HL-60 (cell line): ENCODE data around the gene QRSL1.

Experiments used
- CTCF ChIP-seq: IDR thresholded peaks from one replicate; pipeline ENCODE4 v1.5.1; 2011; ENCODE audit warnings: low read length, control low read depth, inconsistent platforms; ENCODE audit not compliant: insufficient read depth
- GABPA ChIP-seq: IDR thresholded peaks from 2 replicates; pipeline ENCODE4 v1.6.1; 2012; ENCODE audit warnings: low read depth
- POLR2AphosphoS5 ChIP-seq: IDR thresholded peaks from 2 replicates; pipeline ENCODE4 v1.6.1; 2012; ENCODE audit warnings: low read depth
- REST ChIP-seq: IDR thresholded peaks from 2 replicates; pipeline ENCODE4 v1.6.1; 2012; ENCODE audit warnings: low read depth; ENCODE audit not compliant: insufficient replicate concordance

DNA sequence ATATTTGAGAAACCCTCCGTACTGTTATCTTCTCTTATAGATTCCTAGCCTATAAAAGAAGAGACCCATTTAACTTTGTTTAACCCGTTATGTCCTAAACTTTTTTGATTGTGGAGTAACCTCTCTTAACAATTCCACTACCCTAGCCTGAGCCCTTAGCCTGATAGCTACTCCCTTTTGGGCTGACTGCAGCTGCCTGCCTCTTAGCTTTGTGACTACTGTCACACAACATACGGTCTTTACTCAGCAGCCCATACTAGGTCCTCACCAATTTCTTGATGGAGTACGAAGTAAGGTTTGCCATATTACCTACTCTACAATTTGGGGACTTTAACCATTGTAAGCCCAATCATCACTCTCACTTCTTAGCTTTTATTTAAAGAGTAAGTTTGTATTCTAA, 72.7 kb downstream of the QRSL1 start:
- TF ChIP-seq CTCF, result no peak
- TF ChIP-seq GABPA, result no peak
- TF ChIP-seq REST, result no peak
- TF ChIP-seq POLR2AphosphoS5, result no peak
